Suprapubic skin (tissue), 4 donors: Measurements from ENCODE around the gene PPP2R2C. TPM values are rescaled to one million over a fixed set of nuclear protein-coding genes. Genes with fewer than 3 reads are reported as not detected.
A peak's percentile ranks its signal among the peaks of the same experiment; 100 is the strongest.

Experiments used
- DNase-seq, 2 donors: peaks; one replicate each; pipeline ENCODE4 v3.0.0-alpha.2; 2019; ENCODE audit warnings: low spot score in 2 of 2
- H3K27ac ChIP-seq: fragments of 200-600 bp; sonication (generic); one replicate; pipeline ENCODE4 v1.5.1; 2019
- H3K27me3 ChIP-seq: fragments of 200-600 bp; sonication (generic); one replicate; pipeline ENCODE4 v1.5.1; 2019
- H3K36me3 ChIP-seq: fragments of 200-600 bp; sonication (generic); one replicate; pipeline ENCODE4 v1.5.1; 2019
- H3K4me1 ChIP-seq: fragments of 200-600 bp; sonication (generic); one replicate; pipeline ENCODE4 v1.5.1; 2019
- H3K4me3 ChIP-seq: fragments of 200-600 bp; sonication (generic); one replicate; pipeline ENCODE4 v1.5.1; 2019; ENCODE audit warnings: mild to moderate bottlenecking
- H3K9me3 ChIP-seq: fragments of 200-600 bp; sonication (generic); one replicate; pipeline ENCODE4 v1.5.1; 2019
- CTCF ChIP-seq, 2 donors: fragments of 200-600 bp in 1 of 2; fragments of 450-650 bp in 1 of 2; sonication (generic) in 1 of 2; IDR thresholded peaks; one replicate each; pipeline ENCODE4 v1.5.1; 2016 to 2019; ENCODE audit warnings: antibody characterized with exemption in 2 of 2, mild to moderate bottlenecking in 1 of 2, moderate library complexity in 1 of 2
- EP300 ChIP-seq: sonication (generic); formaldehyde crosslinking; IDR thresholded peaks from one replicate; pipeline ENCODE4 v1.6.1; 2017; ENCODE audit warnings: antibody characterized with exemption
- POLR2A ChIP-seq, 2 donors: fragments of 450-650 bp; IDR thresholded peaks; one replicate each; pipeline ENCODE4 v1.6.1; 2017; ENCODE audit warnings: antibody characterized with exemption in 2 of 2, mild to moderate bottlenecking in 2 of 2, moderate library complexity in 2 of 2
- POLR2AphosphoS5 ChIP-seq, 3 donors: sonication (generic); formaldehyde crosslinking; IDR thresholded peaks; one replicate each; pipeline ENCODE4 v1.6.1; 2017; ENCODE audit warnings: antibody characterized with exemption in 3 of 3
- WGBS: methylation state at CpG from one replicate; pipeline ENCODE4 v1.1.5; 2018; 5-methylcytosine and 5-hydroxymethylcytosine counted together
- total RNA-seq, 4 donors: library from RNA; depleted of rRNA; stranded (reverse); fragments of >200 nt; gene quantifications; one replicate each; pipeline ENCODE4 v1.1.0, GENCODE V29; 2016

PPP2R2C gene
- total RNA-seq, 4 donors from 2014 or later, result 42.5 to 81.5 (median 61.0) TPM

- TF ChIP-seq POLR2A (IDR thresholded peaks at IDR 0.05) (no peak), CTCF (IDR thresholded peaks at IDR 0.05) (no peak), EP300 (no peak), POLR2AphosphoS5 (IDR thresholded peaks at IDR 0.05) (no peak)
- peak overlapping the region; percentile 59 for H3K4me3 ChIP-seq
- peak; percentile 55 to 70 for DNase-seq
- H3K9me3 ChIP-seq, result no peaks in the 10 kb centered on the region
- H3K36me3 ChIP-seq, result no peaks in the 10 kb centered on the region
- 0% methylated on average over 4 of the region's 44 CpGs for WGBS
- peaks cover 37% of the 10 kb centered on the region for H3K4me1 ChIP-seq
- H3K27me3 ChIP-seq, result peaks cover 68% of the 10 kb centered on the region
- no peak overlapping the region for H3K27ac ChIP-seq
Measured at GRCh38 chr4:6472008-6472386, 417 bp downstream of the PPP2R2C start.

DNA sequence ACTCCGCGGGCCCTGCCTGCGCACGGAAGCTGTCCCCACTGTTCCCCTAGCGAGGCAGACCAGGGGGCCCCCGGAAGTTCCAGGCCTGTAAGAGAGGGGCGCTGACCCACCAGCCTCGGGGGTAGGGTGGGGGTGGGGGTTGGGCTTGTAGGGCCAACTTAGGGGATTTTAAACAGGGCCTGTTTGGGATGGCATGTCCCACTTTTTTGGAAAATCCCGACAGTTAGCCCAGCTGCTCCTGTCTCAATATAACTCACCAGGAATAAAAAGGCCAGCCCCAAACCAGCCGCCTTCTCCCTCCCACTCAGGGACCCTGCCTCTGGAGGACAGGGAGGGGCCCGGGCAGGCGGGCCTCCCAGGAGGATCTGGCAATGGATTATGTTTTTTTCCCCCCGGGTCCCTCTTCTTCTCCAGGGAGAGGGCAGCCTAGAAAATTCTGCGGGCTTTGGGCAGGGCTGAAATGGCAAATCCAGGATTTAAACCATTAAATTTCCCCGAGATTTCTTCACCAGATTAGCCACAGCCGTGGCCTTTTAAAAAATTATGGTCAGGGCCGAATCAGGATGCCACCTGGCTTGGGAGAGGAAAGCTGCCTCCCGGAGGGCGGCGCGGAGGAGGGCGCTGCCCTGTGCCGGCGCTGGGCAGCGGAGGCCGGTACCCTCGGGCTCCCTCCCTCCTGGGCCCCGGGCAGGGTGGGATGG, 957 bp downstream of the PPP2R2C start:
- no peak overlapping the region for H3K27ac ChIP-seq
- TF ChIP-seq POLR2A (IDR thresholded peaks at IDR 0.05) (no peak), CTCF (IDR thresholded peaks at IDR 0.05) (no peak), EP300 (no peak), POLR2AphosphoS5 (IDR thresholded peaks at IDR 0.05) (no peak)
- H3K27me3 ChIP-seq, result peaks cover 65% of the 10 kb centered on the region
- H3K4me3 ChIP-seq, result peak overlapping the region; percentile 59
- no peaks in the 10 kb centered on the region for H3K9me3 ChIP-seq
- WGBS, result 10% methylated on average over 2 of the region's 28 CpGs
- H3K36me3 ChIP-seq, result no peaks in the 10 kb centered on the region
- peak in 1 of 2 donors; percentile 78 for DNase-seq
- H3K4me1 ChIP-seq, result peaks cover 37% of the 10 kb centered on the region

DNA sequence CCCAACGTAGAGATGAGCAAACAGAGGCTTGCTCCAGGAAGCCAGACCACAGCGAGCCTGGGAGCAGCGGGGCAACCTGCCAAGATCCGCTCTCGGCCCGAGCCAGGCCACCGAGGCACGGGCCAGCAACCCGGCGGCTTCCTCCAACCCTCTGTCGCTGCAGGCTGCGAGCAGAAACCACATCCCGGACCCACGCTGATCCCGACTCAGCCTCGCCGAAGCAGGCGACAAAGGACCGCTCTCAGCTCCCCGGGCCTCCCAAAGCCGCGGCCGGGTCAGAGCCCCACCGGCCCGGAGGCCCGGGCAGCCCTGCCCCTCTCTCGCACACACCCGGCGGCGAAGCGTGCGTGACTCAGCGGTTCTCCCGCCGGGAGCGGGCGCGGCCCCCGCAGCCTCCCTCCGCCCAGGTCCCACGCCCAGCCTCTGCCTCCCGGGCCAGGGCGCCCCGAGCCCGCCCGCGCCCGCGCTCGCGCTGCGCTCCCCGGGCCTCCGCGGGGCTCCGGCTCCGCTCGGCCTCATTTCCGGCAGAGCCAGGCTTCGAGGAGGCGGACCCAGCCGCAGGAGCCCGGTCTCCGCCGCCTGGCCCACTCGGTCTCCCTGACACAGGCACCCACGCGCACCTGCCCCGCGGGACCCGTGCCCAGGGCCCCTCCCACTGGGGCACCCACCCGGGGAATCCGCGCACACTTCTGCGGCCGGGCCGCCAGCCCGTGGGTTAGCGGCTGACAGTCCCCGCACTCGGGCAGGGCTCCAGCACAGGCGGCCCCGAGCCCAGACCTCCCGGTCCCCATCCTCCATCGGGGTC, 1.7 kb downstream of the PPP2R2C start:
- Histone ChIP-seq H3K9me3 (no peaks in the 10 kb centered on the region), H3K36me3 (no peaks in the 10 kb centered on the region), H3K4me3 (peak overlapping the region; percentile 59), H3K27me3 (peaks cover 65% of the 10 kb centered on the region), H3K4me1 (peaks cover 37% of the 10 kb centered on the region), H3K27ac (no peak overlapping the region)
- DNase-seq, result peak; percentile 58 to 74
- TF ChIP-seq EP300, result no peak
- no peak for TF ChIP-seq POLR2AphosphoS5 (IDR thresholded peaks at IDR 0.05)
- no peak for TF ChIP-seq CTCF (IDR thresholded peaks at IDR 0.05)
- no peak for TF ChIP-seq POLR2A (IDR thresholded peaks at IDR 0.05)
- WGBS, result 0% methylated on average over 16 of the region's 85 CpGs

DNA sequence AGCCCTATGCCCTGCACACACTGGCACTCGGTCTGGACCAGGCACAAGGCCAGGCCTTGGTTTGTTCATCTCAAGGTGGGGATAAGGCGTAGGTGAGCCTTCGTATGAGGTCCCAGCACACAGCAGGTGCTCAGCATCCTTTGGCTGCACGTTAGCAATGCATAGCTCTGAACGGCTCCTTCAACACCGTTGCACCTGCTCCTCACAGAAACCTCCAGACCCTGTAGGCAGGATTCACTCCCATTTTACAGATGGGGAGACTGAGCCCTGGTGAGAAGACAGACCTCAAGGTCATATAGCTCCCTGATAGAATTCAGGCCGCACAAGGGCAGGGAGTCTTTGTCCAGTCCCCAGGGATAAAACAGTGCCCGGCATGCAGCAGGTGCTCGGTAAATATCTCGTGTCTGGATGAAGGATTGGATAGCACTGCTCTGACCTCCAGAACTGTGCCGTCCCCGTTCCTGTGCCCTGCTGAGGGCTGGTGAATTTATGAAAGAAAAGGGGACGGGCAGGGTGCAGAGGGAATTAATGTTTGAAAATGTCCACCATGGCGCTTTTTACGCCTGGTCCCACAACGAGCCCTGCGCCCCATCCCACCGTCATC, 2.4 kb downstream of the PPP2R2C start:
- H3K9me3 ChIP-seq, result no peaks in the 10 kb centered on the region
- H3K27me3 ChIP-seq, result peaks cover 63% of the 10 kb centered on the region
- peak in 1 of 2 donors; percentile 32 for DNase-seq
- WGBS, result 52% methylated on average over 18 of the region's 18 CpGs
- H3K4me1 ChIP-seq, result peaks cover 37% of the 10 kb centered on the region
- TF ChIP-seq CTCF (IDR thresholded peaks at IDR 0.05) (no peak), POLR2AphosphoS5 (IDR thresholded peaks at IDR 0.05) (no peak), POLR2A (IDR thresholded peaks at IDR 0.05) (no peak), EP300 (no peak)
- no peaks in the 10 kb centered on the region for H3K36me3 ChIP-seq
- peak overlapping the region; percentile 59 for H3K4me3 ChIP-seq
- no peak overlapping the region for H3K27ac ChIP-seq

DNA sequence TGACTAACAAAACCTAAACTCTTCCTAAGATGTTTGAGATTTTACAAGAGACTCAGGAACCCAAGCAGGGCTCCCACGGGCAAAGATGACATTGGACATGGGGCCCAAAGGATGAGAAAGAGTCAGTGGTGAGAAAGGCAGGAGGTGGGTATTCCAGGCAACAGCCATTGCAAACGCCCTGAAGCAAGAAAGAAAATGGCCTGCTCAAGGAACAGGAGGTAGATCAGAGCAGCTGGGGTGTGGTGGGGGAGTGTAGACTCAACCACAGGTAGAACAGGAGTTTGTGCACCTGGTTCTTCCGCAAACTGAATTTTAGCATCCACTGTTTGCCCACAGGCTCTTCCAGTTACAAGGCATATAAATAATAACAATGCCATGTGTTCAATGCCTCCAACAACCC, 3.3 kb downstream of the PPP2R2C start:
- no peak overlapping the region for H3K27ac ChIP-seq
- WGBS, result 54% methylated on average over 3 of the region's 3 CpGs
- no peaks in the 10 kb centered on the region for H3K36me3 ChIP-seq
- H3K27me3 ChIP-seq, result peaks cover 54% of the 10 kb centered on the region
- H3K9me3 ChIP-seq, result no peaks in the 10 kb centered on the region
- DNase-seq, result peak in 1 of 2 donors; percentile 28
- no peak overlapping the region for H3K4me3 ChIP-seq
- H3K4me1 ChIP-seq, result peaks cover 37% of the 10 kb centered on the region
- TF ChIP-seq CTCF (IDR thresholded peaks at IDR 0.05), result no peak
- TF ChIP-seq POLR2AphosphoS5 (IDR thresholded peaks at IDR 0.05), result no peak
- no peak for TF ChIP-seq POLR2A (IDR thresholded peaks at IDR 0.05)
- TF ChIP-seq EP300, result no peak
